ENCODE results near the gene SLC24A3. TPM values are rescaled to one million over a fixed set of nuclear protein-coding genes. Genes with fewer than 3 reads are reported as not detected.

The SLC24A3 gene
- total RNA-seq, 4 donors from 2014 or later, result 2.3 to 6.9 (median 5.4) TPM

DNA sequence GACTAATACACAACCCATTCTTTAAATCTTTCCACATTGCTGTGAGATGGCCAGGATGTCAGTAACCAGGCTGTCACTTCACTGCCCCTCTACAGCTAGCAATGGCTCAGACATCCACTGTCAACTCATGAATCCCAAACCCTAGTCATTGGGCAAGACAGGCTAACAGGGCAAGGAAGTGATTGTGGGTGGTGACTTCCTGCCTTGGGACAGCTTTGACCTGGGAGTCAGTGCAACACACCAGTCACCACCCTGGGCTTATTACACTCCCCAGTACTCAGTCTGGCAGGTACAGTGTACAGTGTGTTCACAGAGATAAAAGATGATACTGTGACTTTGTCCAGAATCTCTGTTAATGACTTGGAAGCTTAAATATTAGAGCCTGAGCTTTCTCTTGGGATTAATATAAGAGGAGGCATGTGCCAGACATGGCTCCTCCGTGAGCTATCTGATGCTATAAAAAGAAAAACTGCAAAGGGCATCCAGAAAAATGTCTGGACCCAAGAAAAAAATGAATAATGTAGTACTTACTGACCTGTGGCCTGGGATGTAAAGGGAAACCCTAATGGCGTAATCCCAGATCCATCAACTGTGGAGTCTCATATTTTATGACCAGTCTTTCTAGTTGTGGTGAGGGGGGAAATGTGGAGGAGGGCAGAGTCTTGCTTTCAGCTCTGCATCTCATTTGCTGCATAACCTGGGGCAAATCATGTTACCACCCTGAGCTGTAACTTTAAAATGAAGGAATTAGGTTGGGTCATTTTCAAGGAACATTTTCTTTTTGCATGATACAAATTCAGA is 244.4 kb downstream of the SLC24A3 start:
- TF ChIP-seq, protein P1, sequence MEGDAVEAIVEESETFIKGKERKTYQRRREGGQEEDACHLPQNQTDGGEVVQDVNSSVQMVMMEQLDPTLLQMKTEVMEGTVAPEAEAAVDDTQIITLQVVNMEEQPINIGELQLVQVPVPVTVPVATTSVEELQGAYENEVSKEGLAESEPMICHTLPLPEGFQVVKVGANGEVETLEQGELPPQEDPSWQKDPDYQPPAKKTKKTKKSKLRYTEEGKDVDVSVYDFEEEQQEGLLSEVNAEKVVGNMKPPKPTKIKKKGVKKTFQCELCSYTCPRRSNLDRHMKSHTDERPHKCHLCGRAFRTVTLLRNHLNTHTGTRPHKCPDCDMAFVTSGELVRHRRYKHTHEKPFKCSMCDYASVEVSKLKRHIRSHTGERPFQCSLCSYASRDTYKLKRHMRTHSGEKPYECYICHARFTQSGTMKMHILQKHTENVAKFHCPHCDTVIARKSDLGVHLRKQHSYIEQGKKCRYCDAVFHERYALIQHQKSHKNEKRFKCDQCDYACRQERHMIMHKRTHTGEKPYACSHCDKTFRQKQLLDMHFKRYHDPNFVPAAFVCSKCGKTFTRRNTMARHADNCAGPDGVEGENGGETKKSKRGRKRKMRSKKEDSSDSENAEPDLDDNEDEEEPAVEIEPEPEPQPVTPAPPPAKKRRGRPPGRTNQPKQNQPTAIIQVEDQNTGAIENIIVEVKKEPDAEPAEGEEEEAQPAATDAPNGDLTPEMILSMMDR (IDR thresholded peaks at IDR 0.05), result no peak
- no peak for TF ChIP-seq POLR2A (IDR thresholded peaks at IDR 0.05)
- no peak overlapping the region for H3K4me3 ChIP-seq (ENCODE audit: low read depth, poor library complexity, severe bottlenecking)
- intact Hi-C loops (cut with DNase I; ENCODE audit: low total_unique reads), result no loop called here
- 74 to 82% methylated on average over 2 of the region's 2 CpGs for WGBS, 2 donors
- DNase-seq (ENCODE audit: low spot score in 2 of 2), result peak in 1 of 2 donors; percentile 6

DNA sequence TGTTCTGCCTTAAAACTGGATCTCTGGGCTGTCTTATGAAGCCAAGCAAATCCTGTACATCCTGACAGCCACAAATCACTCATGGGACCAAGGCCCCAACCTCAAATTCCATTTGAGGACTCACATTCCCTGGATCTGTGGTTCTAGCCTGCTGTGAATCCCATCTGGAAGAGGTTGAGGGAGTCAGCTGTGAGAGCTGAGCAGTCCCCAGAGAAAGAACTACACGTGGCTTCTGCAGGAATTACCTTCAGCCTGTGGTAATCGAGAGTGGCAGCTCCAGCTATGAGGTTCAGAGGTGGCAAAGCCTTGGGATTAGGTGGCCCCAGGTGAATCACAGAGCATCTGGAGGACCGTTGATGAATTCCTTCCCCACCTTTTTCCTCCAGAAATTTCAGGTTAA is 245.2 kb downstream of the SLC24A3 start:
- TF ChIP-seq, protein P1 (IDR thresholded peaks at IDR 0.05), result no peak
- no peak for TF ChIP-seq POLR2A (IDR thresholded peaks at IDR 0.05)
- no peak for DNase-seq (ENCODE audit: low spot score in 2 of 2)
- no peak overlapping the region for H3K4me3 ChIP-seq (ENCODE audit: low read depth, poor library complexity, severe bottlenecking)
- WGBS, 2 donors, result 48% methylated on average over 3 of the region's 3 CpGs
- intact Hi-C loops (cut with DNase I; ENCODE audit: low total_unique reads), result no loop called here

DNA sequence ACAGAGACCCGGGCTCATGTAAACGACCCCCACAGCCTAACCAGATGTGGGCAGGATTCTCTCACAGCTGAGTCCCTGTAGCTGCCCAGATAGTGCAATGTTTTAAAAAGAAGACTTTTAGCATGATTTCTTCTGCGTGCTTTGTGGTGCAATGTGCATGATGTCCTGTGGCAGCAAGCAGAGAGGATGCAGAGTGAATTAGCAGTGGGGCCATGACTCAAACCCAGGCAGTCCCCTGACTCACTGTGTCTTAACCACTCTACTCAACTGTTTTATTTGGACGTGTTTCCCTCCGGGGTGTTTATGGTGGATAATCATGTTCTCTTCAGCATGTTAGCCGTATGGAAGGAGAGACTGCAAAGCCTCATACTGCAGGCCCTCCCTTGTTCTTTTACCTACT is 247.9 kb downstream of the SLC24A3 start:
- peak in 1 of 2 donors; percentile 74 for DNase-seq (ENCODE audit: low spot score in 2 of 2)
- TF ChIP-seq, protein P1 (IDR thresholded peaks at IDR 0.05), result no peak
- no peak for TF ChIP-seq POLR2A (IDR thresholded peaks at IDR 0.05)
- intact Hi-C loops (cut with DNase I; ENCODE audit: low total_unique reads), result no loop called here
- H3K4me3 ChIP-seq (ENCODE audit: low read depth, poor library complexity, severe bottlenecking), result no peak overlapping the region
- 79% methylated on average over 6 of the region's 6 CpGs for WGBS, 2 donors

DNA sequence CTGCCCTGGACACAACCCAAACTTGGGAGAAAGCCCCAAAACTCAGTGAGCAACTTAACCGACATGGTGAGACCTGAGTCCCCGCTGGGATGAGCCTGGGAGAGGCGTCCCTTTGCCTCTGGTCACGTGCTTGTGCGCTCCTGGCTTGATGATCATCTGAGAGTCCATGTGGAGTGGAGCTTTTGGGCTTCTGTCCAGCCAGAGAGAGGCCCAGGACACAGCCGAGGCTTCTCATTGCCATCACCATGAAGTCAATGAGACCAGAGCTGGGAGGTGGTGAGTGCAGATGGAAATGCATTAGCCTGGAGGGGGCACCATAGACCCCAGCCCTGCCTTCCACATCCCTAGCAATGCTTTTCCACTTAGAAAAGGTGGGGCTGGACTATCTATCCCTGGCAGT is 250.0 kb downstream of the SLC24A3 start:
- 88 to 91% methylated on average over 6 of the region's 6 CpGs for WGBS, 2 donors
- H3K4me3 ChIP-seq (ENCODE audit: low read depth, poor library complexity, severe bottlenecking), result no peak overlapping the region
- no peak for TF ChIP-seq POLR2A (IDR thresholded peaks at IDR 0.05)
- TF ChIP-seq, protein P1 (IDR thresholded peaks at IDR 0.05), result no peak
- intact Hi-C loops (cut with DNase I; ENCODE audit: low total_unique reads), result no loop called here
- DNase-seq (ENCODE audit: low spot score in 2 of 2), result peak in 1 of 2 donors; percentile 65

DNA sequence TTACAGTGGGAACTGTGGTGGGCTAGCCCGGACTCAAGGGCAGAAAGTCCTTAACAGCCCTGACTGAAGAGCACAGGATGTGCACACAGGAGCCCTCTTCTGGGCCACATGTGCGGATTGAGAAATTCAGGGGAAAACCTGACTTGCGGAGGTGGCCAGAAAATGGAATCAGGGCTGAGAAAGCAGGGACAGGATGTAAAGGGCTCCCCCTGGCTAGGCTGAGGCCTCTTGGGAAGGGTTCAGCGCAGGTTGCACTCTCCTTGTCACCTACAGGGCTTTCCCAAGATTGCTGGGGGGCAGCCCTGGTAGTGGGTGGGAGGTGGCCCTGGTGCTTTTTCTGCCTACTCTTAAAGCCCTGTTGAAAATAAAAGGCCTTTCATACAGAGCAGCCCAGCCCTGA is 251.2 kb downstream of the SLC24A3 start:
- DNase-seq (ENCODE audit: low spot score in 2 of 2), result peak in 1 of 2 donors; percentile 50
- H3K4me3 ChIP-seq (ENCODE audit: low read depth, poor library complexity, severe bottlenecking), result no peak overlapping the region
- 94 to 95% methylated on average over 4 of the region's 4 CpGs for WGBS, 2 donors
- intact Hi-C loops (cut with DNase I; ENCODE audit: low total_unique reads), result no loop called here
- TF ChIP-seq POLR2A (IDR thresholded peaks at IDR 0.05), result no peak
- TF ChIP-seq, protein P1 (IDR thresholded peaks at IDR 0.05), result no peak
